Fibroblast of lung (primary cell): Measurements from ENCODE around the gene MYRIP.

Experiments
- CTCF ChIP-seq, 2 donors: IDR thresholded peaks in 1 of 2; conservative IDR thresholded peaks in 1 of 2; 1 replicate in 1 of 2; 2 replicates in 1 of 2; pipeline ENCODE4 v1.5.1; 2011 to 2012; ENCODE audit warnings: low read length in 2 of 2, control low read depth in 1 of 2, inconsistent platforms in 1 of 2, low read depth in 1 of 2, mild to moderate bottlenecking in 1 of 2
- EZH2 ChIP-seq: IDR thresholded peaks from 2 replicates; pipeline ENCODE4 v1.5.1; 2012; ENCODE audit warnings: low read length, control low read depth, mild to moderate bottlenecking; ENCODE audit errors: missing control alignments

GRCh38 chr3:39765575-39765974, 43.8 kb upstream of the MYRIP start:
- TF ChIP-seq CTCF (conservative IDR thresholded peaks at IDR 0.05 in 1 of 2, IDR thresholded peaks at IDR 0.05 in 1 of 2; ENCODE audit: low read depth in 1 of 2, low read length in 2 of 2): no peak
- no peak for TF ChIP-seq EZH2
